Ishikawa (cell line): Measurements from ENCODE around the gene ERAL1.

Experiments used
- CEBPB ChIP-seq: IDR thresholded peaks from 2 replicates; pipeline ENCODE4 v1.6.1; 2012
- EP300 ChIP-seq: IDR thresholded peaks from 2 replicates; pipeline ENCODE4 v1.6.1; 2012; ENCODE audit warnings: borderline replicate concordance
- RAD21 ChIP-seq: IDR thresholded peaks from 2 replicates; pipeline ENCODE4 v1.6.1; 2012; ENCODE audit warnings: low read depth
- REST ChIP-seq: IDR thresholded peaks from 2 replicates; pipeline ENCODE4 v1.6.1; 2012; ENCODE audit warnings: low read depth, mild to moderate bottlenecking
- TCF12 ChIP-seq: IDR thresholded peaks from 2 replicates; pipeline ENCODE4 v1.6.1; 2012; ENCODE audit warnings: low read depth
- USF1 ChIP-seq: IDR thresholded peaks from 2 replicates; pipeline ENCODE4 v1.6.1; 2012
- YY1 ChIP-seq: IDR thresholded peaks from 2 replicates; pipeline ENCODE4 v1.6.1; 2012; ENCODE audit warnings: low read depth

- no peak for TF ChIP-seq REST
- no peak for TF ChIP-seq EP300
- no peak for TF ChIP-seq CEBPB
- TF ChIP-seq YY1 = no peak
- TF ChIP-seq TCF12 = no peak
- no peak for TF ChIP-seq USF1
- no peak for TF ChIP-seq RAD21
Observed at GRCh38 chr17:28907709-28908475, 53.1 kb downstream of the ERAL1 start.
